Measurements from ENCODE around the gene RPRD1A. TPM values are rescaled to one million over a fixed set of nuclear protein-coding genes. Genes with fewer than 3 reads are reported as not detected.

RPRD1A gene
- total and polyA plus RNA-seq, 2 of the 4 experiments (the other 2 are of a cell fraction), result 23.3 to 27.2 TPM

DNA sequence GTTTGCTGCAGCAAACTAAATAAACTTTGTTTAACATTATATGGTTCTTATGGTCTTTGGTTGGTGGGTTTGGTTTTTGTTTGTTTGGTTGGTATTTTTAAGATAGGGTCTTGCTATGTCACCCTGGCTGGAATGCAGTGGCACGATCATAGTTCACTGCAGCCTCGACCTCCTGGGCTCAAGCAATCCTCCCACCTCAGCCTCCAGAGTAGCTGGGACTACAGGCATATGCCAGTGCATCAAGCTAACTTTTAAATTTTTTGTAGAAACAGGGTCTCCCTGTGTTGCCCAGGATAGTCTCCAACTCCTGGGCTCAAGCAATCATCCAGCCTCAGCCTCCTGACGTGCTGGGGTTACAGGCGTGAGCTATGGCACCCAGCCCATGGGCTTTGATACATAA lies 7.1 kb upstream of the RPRD1A start:
- Histone ChIP-seq H2BK15ac (ENCODE audit: low read depth, low read length) (no peak overlapping the region), H3K4ac (ENCODE audit: low read depth, low read length) (no peak overlapping the region), H3K18ac (ENCODE audit: low read depth, low read length) (no peak overlapping the region), H3K9me3 (ENCODE audit: control insufficient read depth, insufficient read depth, low read length) (0 out of 2 replicates have a peak, but pooled peaks cover 3% of the 10 kb centered on the region), H4K5ac (ENCODE audit: low read depth, low read length) (no peak overlapping the region), H4K20me1 (ENCODE audit: insufficient read depth, low read length) (no peaks in the 10 kb centered on the region), H3K27ac (ENCODE audit: insufficient read depth, low read length) (no peak overlapping the region), H2BK5ac (ENCODE audit: low read depth, low read length, poor library complexity, severe bottlenecking) (no peak overlapping the region), H2BK120ac (ENCODE audit: low read depth, low read length) (no peak overlapping the region), H3K23ac (ENCODE audit: low read depth, low read length) (no peak overlapping the region), H3K56ac (ENCODE audit: extremely low read depth, insufficient read depth, low read length) (no peak overlapping the region), H3K4me2 (ENCODE audit: low read depth, low read length) (no peak overlapping the region), H2AK9ac (replicated peaks; ENCODE audit: low read depth, low read length, poor library complexity) (no peak overlapping the region), H2AFZ (replicated peaks; ENCODE audit: low read length, poor library complexity) (no peak overlapping the region), H4K8ac (ENCODE audit: low read depth in 2 of 2, low read length in 2 of 2) (no peak overlapping the region), H2BK20ac (ENCODE audit: low read depth, low read length) (no peak overlapping the region), H2AK5ac (ENCODE audit: low read depth, low read length) (no peak overlapping the region), H3K36me3 (ENCODE audit: control insufficient read depth, insufficient read depth, low read length) (no peaks in the 10 kb centered on the region), H3K9me1 (ENCODE audit: insufficient read depth, low read length) (no peaks in the 10 kb centered on the region), H3K4me3 (ENCODE audit: insufficient read depth, low read depth, low read length) (no peak overlapping the region), H4K91ac (ENCODE audit: insufficient read depth, low read depth, low read length) (no peak overlapping the region), H3K79me1 (ENCODE audit: low read depth in 1 of 2, low read length in 2 of 2) (no peaks in the 10 kb centered on the region), H3K4me1 (ENCODE audit: control insufficient read depth, insufficient read depth, low read length) (peaks cover 3% of the 10 kb centered on the region; the same call in 1 of the 2 replicates), H3K14ac (replicated peaks; ENCODE audit: low read depth, low read length) (no peak overlapping the region), H3K27me3 (ENCODE audit: control insufficient read depth, insufficient read depth, low read length) (no peaks in the 10 kb centered on the region), H3K9ac (ENCODE audit: low read depth, low read length) (no peak overlapping the region)
- no TSS peak for BruUV-seq (replicated peaks)
- 58% methylated on average over 2 of the region's 4 CpGs; no CpG with 5 or more reads in 1 of the 2 experiments for WGBS, 2 experiments (ENCODE audit: extremely low coverage in 2 of 2, insufficient read length in 1 of 2)
- TF ChIP-seq, protein P1, sequence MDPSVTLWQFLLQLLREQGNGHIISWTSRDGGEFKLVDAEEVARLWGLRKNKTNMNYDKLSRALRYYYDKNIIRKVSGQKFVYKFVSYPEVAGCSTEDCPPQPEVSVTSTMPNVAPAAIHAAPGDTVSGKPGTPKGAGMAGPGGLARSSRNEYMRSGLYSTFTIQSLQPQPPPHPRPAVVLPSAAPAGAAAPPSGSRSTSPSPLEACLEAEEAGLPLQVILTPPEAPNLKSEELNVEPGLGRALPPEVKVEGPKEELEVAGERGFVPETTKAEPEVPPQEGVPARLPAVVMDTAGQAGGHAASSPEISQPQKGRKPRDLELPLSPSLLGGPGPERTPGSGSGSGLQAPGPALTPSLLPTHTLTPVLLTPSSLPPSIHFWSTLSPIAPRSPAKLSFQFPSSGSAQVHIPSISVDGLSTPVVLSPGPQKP (IDR thresholded peaks at IDR 0.05; ENCODE audit: borderline replicate concordance, low read depth, low read length), result no peak
- no peak for TF ChIP-seq MXI1 (IDR thresholded peaks at IDR 0.05; ENCODE audit: borderline replicate concordance, low read depth, low read length)
- no peak for TF ChIP-seq CHD1 (IDR thresholded peaks at IDR 0.05; ENCODE audit: low read depth, low read length)
- no peak for TF ChIP-seq RFX5 (IDR thresholded peaks at IDR 0.05; ENCODE audit: low read depth, low read length)
- no peak for TF ChIP-seq RCOR1 (IDR thresholded peaks at IDR 0.05; ENCODE audit: insufficient replicate concordance, low read length)
- TF ChIP-seq CEBPB (IDR thresholded peaks at IDR 0.05; ENCODE audit: low read depth, low read length), result no peak
- no peak for TF ChIP-seq NFE2L2 (IDR thresholded peaks at IDR 0.05; ENCODE audit: low read depth, low read length)
- in situ Hi-C loops (cut with MboI; ENCODE audit: low sequenced_read_pairs), result no loop called here
- dilution Hi-C loops (cut with HindIII; ENCODE audit: low sequenced_read_pairs, unreplicated experiment), result no loop called here
- intact Hi-C loops (cut with micrococcal nuclease), result no loop called here
- ChIA-PET CTCF (no interaction called here), POLR2A (ENCODE audit: unreplicated experiment) (no interaction called here)
- DNase-seq (no peak), ATAC-seq (ENCODE audit: low read depth) (no peak)

Data from IMR-90 (cell line).